HG02763 (cell line): Measurements from ENCODE around the gene GAS6.

Experiments
- ATAC-seq: cut with Tn5 transposase; IDR thresholded peaks from one replicate; pipeline ENCODE4 v1.9.1; 2021; ENCODE audit warnings: mild to moderate bottlenecking, moderate library complexity; ENCODE audit not compliant: unreplicated experiment

Gene GAS6

GRCh38 chr13:113888701-113889330 lies 24.9 kb upstream of the GAS6 start:
- ATAC-seq, result no peak

GRCh38 chr13:113887700-113888201 lies 23.9 kb upstream of the GAS6 start:
- ATAC-seq, result no peak

- ATAC-seq, result no peak
These were observed 22.8 kb upstream of the GAS6 start for GRCh38 chr13:113886561-113887112.

- ATAC-seq, result no peak
These were observed 20.9 kb upstream of the GAS6 start for GRCh38 chr13:113884821-113885220.

GRCh38 chr13:113883921-113884804 lies 20.3 kb upstream of the GAS6 start:
- no peak for ATAC-seq

- ATAC-seq, result no peak
These were observed 19.5 kb upstream of the GAS6 start for GRCh38 chr13:113883314-113883811.

- no peak for ATAC-seq
These were observed 18.8 kb upstream of the GAS6 start for GRCh38 chr13:113882716-113883115.

- no peak for ATAC-seq
These were observed 18.4 kb upstream of the GAS6 start for GRCh38 chr13:113882267-113882630.

- no peak for ATAC-seq
These were observed 17.9 kb upstream of the GAS6 start for GRCh38 chr13:113881614-113882266.

- no peak for ATAC-seq
These were observed 17.1 kb upstream of the GAS6 start for GRCh38 chr13:113880651-113881611.

GRCh38 chr13:113879494-113880360 lies 15.9 kb upstream of the GAS6 start:
- ATAC-seq, result no peak

- no peak for ATAC-seq
These were observed 15.1 kb upstream of the GAS6 start for GRCh38 chr13:113879017-113879416.

- no peak for ATAC-seq
These were observed 13.5 kb upstream of the GAS6 start for GRCh38 chr13:113877149-113877990.

- ATAC-seq, result no peak
These were observed 12.7 kb upstream of the GAS6 start for GRCh38 chr13:113876346-113877148.

GRCh38 chr13:113875837-113876281 lies 12.0 kb upstream of the GAS6 start:
- no peak for ATAC-seq

GRCh38 chr13:113875429-113875815 lies 11.5 kb upstream of the GAS6 start:
- no peak for ATAC-seq
